Skeletal muscle satellite cell (primary cell): ENCODE measurements around the gene SCLT1.

Source experiments
- H3K27me3 ChIP-seq: 2 replicates; pipeline ENCODE4 v1.7.0; 2013; ENCODE audit warnings: low read length; ENCODE audit not compliant: control insufficient read depth, insufficient read depth
- H3K36me3 ChIP-seq: 2 replicates; pipeline ENCODE4 v1.7.0; 2013; ENCODE audit warnings: mild to moderate bottlenecking, control low read depth, low read length; ENCODE audit not compliant: insufficient read depth
- H3K4me1 ChIP-seq: 2 replicates; pipeline ENCODE4 v1.7.0; 2013; ENCODE audit warnings: low read length; ENCODE audit not compliant: control insufficient read depth, insufficient read depth
- H3K4me2 ChIP-seq: 2 replicates; pipeline ENCODE4 v1.7.0; 2013; ENCODE audit warnings: mild to moderate bottlenecking, low read length
- H3K4me3 ChIP-seq: 2 replicates; pipeline ENCODE4 v1.7.0; 2013; ENCODE audit warnings: low read length
- H3K9ac ChIP-seq: 2 replicates; pipeline ENCODE4 v1.7.0; 2013; ENCODE audit warnings: mild to moderate bottlenecking, low read depth, low read length, moderate library complexity
- H3K9me3 ChIP-seq: replicated peaks from 2 replicates; pipeline ENCODE4 v1.7.0; 2013; ENCODE audit warnings: mild to moderate bottlenecking, control low read depth, low read length

SCLT1 gene

DNA sequence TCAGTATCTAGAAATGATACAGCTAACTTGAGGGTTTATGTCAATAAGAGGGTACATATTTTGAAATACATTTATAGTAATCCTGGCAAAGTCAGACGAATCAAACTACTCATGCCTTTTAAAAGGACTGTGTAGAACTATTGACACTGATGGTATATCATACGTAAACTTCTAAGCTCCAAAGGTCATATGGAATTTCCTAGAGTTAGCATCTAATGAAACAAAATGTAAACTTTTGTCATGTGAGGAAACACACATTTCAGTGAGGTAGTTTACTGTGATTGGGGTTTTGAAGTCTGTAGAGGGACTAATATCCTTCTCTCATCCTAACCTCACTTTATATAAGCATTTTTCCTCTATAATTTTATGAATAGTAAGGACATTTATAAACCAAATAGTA, 138.4 kb downstream of the SCLT1 start:
- Histone ChIP-seq H3K4me1 (no peaks in the 10 kb centered on the region), H3K27me3 (no peaks in the 10 kb centered on the region)

DNA sequence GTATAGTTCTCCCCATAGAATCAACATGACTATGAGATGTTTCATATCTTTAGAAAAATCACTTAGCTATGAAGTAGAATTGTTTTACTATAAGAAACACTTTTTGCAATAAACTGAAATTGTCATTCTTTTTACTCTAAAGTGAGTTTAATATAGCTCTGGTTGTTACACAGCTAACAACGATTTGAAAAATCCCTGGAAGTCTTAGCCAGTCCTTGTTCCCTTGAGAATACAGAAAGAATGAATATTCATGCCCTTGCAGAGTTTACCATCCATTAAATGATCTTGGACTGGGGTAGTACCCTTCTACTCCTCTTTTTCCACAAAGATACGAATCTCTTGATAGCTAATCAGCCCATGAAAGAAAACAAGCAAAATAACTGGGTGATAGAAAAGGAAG, 142.0 kb downstream of the SCLT1 start:
- Histone ChIP-seq H3K4me1 (no peaks in the 10 kb centered on the region), H3K4me2 (no peak overlapping the region), H3K9me3 (no peaks in the 10 kb centered on the region), H3K27me3 (no peaks in the 10 kb centered on the region), H3K9ac (no peak overlapping the region), H3K36me3 (peaks cover 6% of the 10 kb centered on the region), H3K4me3 (no peak overlapping the region)

More for the DNA sequence above, 138.4 kb downstream of the SCLT1 start:
- Histone ChIP-seq H3K4me3 (no peak overlapping the region), H3K9ac (no peak overlapping the region), H3K36me3 (no peaks in the 10 kb centered on the region), H3K9me3 (no peaks in the 10 kb centered on the region), H3K4me2 (no peak overlapping the region)

GRCh38 chr4:128950796-128951195, 142.5 kb downstream of the SCLT1 start:
- H3K9me3 ChIP-seq, result no peaks in the 10 kb centered on the region
- peaks cover 6% of the 10 kb centered on the region for H3K36me3 ChIP-seq

GRCh38 chr4:128946916-128947315, 146.4 kb downstream of the SCLT1 start:
- no peaks in the 10 kb centered on the region for H3K27me3 ChIP-seq
- no peaks in the 10 kb centered on the region for H3K4me1 ChIP-seq
- H3K9ac ChIP-seq, result no peak overlapping the region
- H3K9me3 ChIP-seq, result peaks cover 5% of the 10 kb centered on the region
- no peak overlapping the region for H3K4me3 ChIP-seq
- peaks cover 30% of the 10 kb centered on the region for H3K36me3 ChIP-seq
- no peak overlapping the region for H3K4me2 ChIP-seq

More at GRCh38 chr4:128950796-128951195, 142.5 kb downstream of the SCLT1 start:
- no peak overlapping the region for H3K9ac ChIP-seq
- no peak overlapping the region for H3K4me2 ChIP-seq
- no peak overlapping the region for H3K4me3 ChIP-seq
- no peaks in the 10 kb centered on the region for H3K4me1 ChIP-seq
- no peaks in the 10 kb centered on the region for H3K27me3 ChIP-seq

DNA sequence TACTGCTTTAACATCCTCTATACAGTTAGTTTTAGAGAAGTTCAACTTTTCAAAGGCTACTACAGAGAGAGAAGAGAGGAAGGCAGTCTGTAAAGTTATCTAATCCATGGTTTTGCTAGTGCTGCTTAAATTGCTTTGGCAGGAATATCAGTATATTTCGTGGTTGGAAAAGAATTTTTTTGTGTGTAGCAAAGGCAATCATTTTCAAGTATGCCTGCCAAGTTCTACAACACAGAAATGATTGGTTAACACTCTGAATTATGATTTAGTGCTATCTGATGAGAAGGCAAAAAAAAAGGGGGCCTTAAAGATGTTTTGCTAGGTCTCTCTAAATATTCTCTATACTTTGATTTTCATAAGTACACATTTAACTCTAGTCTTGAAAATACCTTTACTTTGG, 150.7 kb downstream of the SCLT1 start:
- Histone ChIP-seq H3K4me2 (no peak overlapping the region), H3K9me3 (peaks cover 10% of the 10 kb centered on the region), H3K9ac (no peak overlapping the region), H3K36me3 (peaks cover 46% of the 10 kb centered on the region), H3K4me3 (no peak overlapping the region), H3K4me1 (no peaks in the 10 kb centered on the region), H3K27me3 (no peaks in the 10 kb centered on the region)

DNA sequence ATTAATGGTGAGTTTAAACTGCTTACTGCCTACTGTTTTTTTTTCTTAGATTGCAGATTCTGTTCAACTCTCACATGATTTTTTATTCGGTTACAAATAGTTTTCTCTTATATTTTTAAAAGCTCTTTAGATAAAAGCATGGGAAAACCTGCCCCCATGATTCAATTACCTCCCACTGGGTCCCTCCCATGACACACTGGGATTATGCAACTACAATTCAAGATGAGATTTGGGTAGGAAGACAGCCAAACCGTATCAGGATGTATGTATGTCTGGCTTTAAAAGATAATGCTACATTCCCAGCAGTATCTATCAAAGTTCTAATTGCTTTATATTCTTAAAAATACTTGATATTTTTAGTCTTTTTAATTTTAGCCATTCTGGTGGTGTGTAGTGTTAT, 152.4 kb downstream of the SCLT1 start:
- no peaks in the 10 kb centered on the region for H3K4me1 ChIP-seq
- no peak overlapping the region for H3K9ac ChIP-seq
- H3K9me3 ChIP-seq, result peaks cover 10% of the 10 kb centered on the region
- peaks cover 40% of the 10 kb centered on the region for H3K36me3 ChIP-seq
- no peak overlapping the region for H3K4me2 ChIP-seq
- no peak overlapping the region for H3K4me3 ChIP-seq
- H3K27me3 ChIP-seq, result no peaks in the 10 kb centered on the region

- H3K4me1 ChIP-seq, result no peaks in the 10 kb centered on the region
Measured at GRCh38 chr4:128930051-128930450, 163.3 kb downstream of the SCLT1 start.

GRCh38 chr4:128924951-128925350, 168.4 kb downstream of the SCLT1 start:
- no peaks in the 10 kb centered on the region for H3K9me3 ChIP-seq
- H3K36me3 ChIP-seq, result no peaks in the 10 kb centered on the region
- no peaks in the 10 kb centered on the region for H3K27me3 ChIP-seq
- no peak overlapping the region for H3K4me2 ChIP-seq
- H3K9ac ChIP-seq, result no peak overlapping the region
- H3K4me3 ChIP-seq, result no peak overlapping the region
- H3K4me1 ChIP-seq, result no peaks in the 10 kb centered on the region

More at GRCh38 chr4:128930051-128930450, 163.3 kb downstream of the SCLT1 start:
- H3K4me3 ChIP-seq, result no peak overlapping the region
- H3K9me3 ChIP-seq, result no peaks in the 10 kb centered on the region
- no peak overlapping the region for H3K4me2 ChIP-seq
- no peak overlapping the region for H3K9ac ChIP-seq
- no peaks in the 10 kb centered on the region for H3K36me3 ChIP-seq
- no peaks in the 10 kb centered on the region for H3K27me3 ChIP-seq

- Histone ChIP-seq H3K9ac (no peak overlapping the region), H3K4me1 (no peaks in the 10 kb centered on the region), H3K4me3 (no peak overlapping the region), H3K4me2 (no peak overlapping the region), H3K9me3 (no peaks in the 10 kb centered on the region), H3K36me3 (no peaks in the 10 kb centered on the region), H3K27me3 (no peaks in the 10 kb centered on the region)
Measured at GRCh38 chr4:128921954-128922353, 171.4 kb downstream of the SCLT1 start.

GRCh38 chr4:128917781-128918180, 175.6 kb downstream of the SCLT1 start:
- no peak overlapping the region for H3K4me3 ChIP-seq
- no peaks in the 10 kb centered on the region for H3K4me1 ChIP-seq
- no peak overlapping the region for H3K9ac ChIP-seq
- H3K4me2 ChIP-seq, result no peak overlapping the region
- no peaks in the 10 kb centered on the region for H3K27me3 ChIP-seq
- no peaks in the 10 kb centered on the region for H3K9me3 ChIP-seq
- H3K36me3 ChIP-seq, result no peaks in the 10 kb centered on the region

DNA sequence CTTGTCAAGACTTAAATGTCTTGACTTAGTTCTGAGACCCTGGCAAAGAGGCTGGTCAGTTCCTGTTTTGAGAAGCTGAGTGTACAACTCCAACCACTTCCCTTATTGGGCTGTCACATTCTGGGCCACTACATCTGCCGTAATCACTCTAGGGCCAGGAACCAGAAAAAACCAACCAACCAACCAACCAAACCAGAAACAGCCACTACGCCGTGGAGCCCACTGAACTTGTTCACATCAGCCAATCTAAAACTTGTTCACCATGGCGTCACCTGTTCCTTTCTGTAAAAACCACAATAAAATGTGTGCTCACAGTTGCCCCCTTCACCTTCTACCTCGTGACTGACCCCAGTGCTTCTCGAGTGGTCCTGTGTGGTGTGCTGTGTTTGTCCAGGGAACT, 176.5 kb downstream of the SCLT1 start:
- Histone ChIP-seq H3K4me1 (no peaks in the 10 kb centered on the region), H3K27me3 (no peaks in the 10 kb centered on the region), H3K4me3 (no peak overlapping the region), H3K9ac (no peak overlapping the region), H3K4me2 (no peak overlapping the region), H3K36me3 (no peaks in the 10 kb centered on the region), H3K9me3 (no peaks in the 10 kb centered on the region)

GRCh38 chr4:128915544-128915943, 177.8 kb downstream of the SCLT1 start:
- H3K4me3 ChIP-seq, result no peak overlapping the region
- H3K9me3 ChIP-seq, result no peaks in the 10 kb centered on the region
- no peaks in the 10 kb centered on the region for H3K27me3 ChIP-seq
- no peaks in the 10 kb centered on the region for H3K4me1 ChIP-seq
- no peak overlapping the region for H3K4me2 ChIP-seq
- H3K9ac ChIP-seq, result no peak overlapping the region
- H3K36me3 ChIP-seq, result no peaks in the 10 kb centered on the region
